BJ (cell line): ENCODE results near the gene NFIX. TPM values are rescaled to one million over a fixed set of nuclear protein-coding genes. Genes with fewer than 3 reads are reported as not detected.

Experiments
- CTCF ChIA-PET: fragments of 350-600 bp; formaldehyde crosslinking; extraction: SDS; loops from one replicate; lab custom pipeline; 2021; ENCODE audit warnings: antibody characterized with exemption, inconsistent platforms; lab: Yijun Ruan, JAX
- POLR2A ChIA-PET: fragments of 300-600 bp; sonication (Branson Sonifier 250); formaldehyde crosslinking; extraction: SDS; loops from one replicate; lab custom pipeline; 2021; ENCODE audit warnings: antibody characterized with exemption; lab: Charles Lee
- DNase-seq: peaks from one replicate; pipeline ENCODE4 v3.0.0-alpha.2; 2011; ENCODE audit warnings: low read depth
- H3K27me3 ChIP-seq: 2 replicates; pipeline ENCODE4 v1.6.0; 2011; ENCODE audit warnings: low read length; ENCODE audit not compliant: control insufficient read depth, insufficient read depth
- H3K36me3 ChIP-seq: 2 replicates; pipeline ENCODE4 v1.5.1; 2011; ENCODE audit warnings: low read length; ENCODE audit not compliant: control insufficient read depth, insufficient read depth
- H3K4me3 ChIP-seq: 2 replicates; pipeline ENCODE4 v1.5.1; 2011; ENCODE audit warnings: low read depth, mild to moderate bottlenecking, control low read depth, low read length
- polyA plus RNA-seq: library from polyadenylated mRNA; depleted of rRNA; stranded (reverse); fragments of >200 nt; gene quantifications from 2 replicates; pipeline ENCODE4 v1.2.3, GENCODE V29; 2011
- TF ChIP-seq, protein P1 (sequence below): IDR thresholded peaks from 2 replicates; pipeline ENCODE4 v1.5.1; 2011; ENCODE audit warnings: low read depth, mild to moderate bottlenecking, control low read depth, inconsistent platforms, low read length, moderate library complexity; ENCODE audit not compliant: insufficient read depth

Gene NFIX
- polyA plus RNA-seq, 1 experiment: 29.4 TPM

DNA sequence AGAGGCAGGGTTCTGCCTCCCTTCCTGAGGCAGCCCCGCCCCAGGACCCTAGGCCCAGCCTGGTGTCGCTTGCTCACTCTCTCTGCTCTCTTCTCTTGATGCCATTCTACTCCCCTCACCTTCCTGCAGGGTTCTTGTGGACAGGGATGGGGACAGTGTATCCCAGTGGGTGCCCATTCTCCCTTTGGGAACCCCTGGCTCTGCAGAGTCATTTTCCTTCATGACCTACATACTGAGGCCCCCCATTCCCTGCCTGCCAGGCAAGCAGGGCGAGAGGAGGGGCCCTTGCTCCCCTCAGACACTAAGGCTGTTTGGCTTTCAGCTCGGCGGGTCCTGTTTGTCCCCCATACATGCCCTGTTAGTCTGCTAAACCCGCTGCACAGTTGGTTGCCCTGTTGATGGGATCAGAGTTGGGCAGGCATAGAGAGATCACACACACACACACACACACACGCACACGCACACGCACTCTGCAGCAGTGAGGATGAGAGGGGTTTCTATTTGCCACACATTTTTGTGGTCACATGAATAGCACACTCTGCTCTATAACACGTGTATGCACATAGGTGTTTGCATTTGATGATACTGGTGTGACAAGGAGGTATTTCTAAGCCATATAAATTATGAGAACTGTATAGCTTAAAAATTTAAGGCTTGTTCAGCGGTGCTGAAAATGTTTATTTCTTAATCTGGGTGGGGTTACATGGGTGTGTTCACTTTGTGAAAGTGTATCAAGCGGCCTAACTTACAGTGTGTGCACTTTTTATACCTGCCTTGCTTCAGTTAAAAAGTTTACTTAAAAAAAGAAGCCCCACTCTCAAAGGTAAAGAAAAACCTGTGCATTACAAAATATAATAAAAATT is 20.3 kb downstream of the NFIX start:
- TF ChIP-seq, protein P1, sequence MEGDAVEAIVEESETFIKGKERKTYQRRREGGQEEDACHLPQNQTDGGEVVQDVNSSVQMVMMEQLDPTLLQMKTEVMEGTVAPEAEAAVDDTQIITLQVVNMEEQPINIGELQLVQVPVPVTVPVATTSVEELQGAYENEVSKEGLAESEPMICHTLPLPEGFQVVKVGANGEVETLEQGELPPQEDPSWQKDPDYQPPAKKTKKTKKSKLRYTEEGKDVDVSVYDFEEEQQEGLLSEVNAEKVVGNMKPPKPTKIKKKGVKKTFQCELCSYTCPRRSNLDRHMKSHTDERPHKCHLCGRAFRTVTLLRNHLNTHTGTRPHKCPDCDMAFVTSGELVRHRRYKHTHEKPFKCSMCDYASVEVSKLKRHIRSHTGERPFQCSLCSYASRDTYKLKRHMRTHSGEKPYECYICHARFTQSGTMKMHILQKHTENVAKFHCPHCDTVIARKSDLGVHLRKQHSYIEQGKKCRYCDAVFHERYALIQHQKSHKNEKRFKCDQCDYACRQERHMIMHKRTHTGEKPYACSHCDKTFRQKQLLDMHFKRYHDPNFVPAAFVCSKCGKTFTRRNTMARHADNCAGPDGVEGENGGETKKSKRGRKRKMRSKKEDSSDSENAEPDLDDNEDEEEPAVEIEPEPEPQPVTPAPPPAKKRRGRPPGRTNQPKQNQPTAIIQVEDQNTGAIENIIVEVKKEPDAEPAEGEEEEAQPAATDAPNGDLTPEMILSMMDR: no peak
- H3K27me3 ChIP-seq: no peaks in the 10 kb centered on the region
- H3K36me3 ChIP-seq: peaks cover under 1% of the 10 kb centered on the region
- CTCF ChIA-PET: interaction anchor here (1.0 to 1.7 kb wide), 4 partner anchors 18 to 51 kb away, joined by 3 to 5 read pairs (median 4); no protein-coding TSS in a partner anchor
- no peak for DNase-seq
- POLR2A ChIA-PET: no interaction called here
- H3K4me3 ChIP-seq: no peak overlapping the region

DNA sequence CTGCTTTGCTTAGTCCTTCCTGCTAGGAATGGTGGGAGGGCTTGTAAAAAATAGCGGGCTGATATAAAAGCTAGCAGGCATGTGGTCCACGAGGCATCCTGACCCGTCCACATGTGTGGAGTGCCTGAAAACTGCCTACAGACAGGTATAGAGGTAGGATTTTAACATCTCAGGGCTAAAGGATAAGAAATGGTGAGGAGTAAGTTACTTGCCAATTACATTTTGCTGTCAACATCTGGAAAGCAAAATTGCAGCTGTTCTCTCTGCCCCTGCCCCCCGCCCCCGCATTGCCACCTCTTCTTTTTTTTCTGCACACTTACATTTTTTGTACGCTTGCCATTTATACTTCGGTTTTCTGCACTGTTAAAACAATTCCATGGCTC is 21.0 kb downstream of the NFIX start:
- no peak for DNase-seq
- no peaks in the 10 kb centered on the region for H3K36me3 ChIP-seq
- no peaks in the 10 kb centered on the region for H3K27me3 ChIP-seq
- CTCF ChIA-PET: interaction anchor here (0.6 to 1.3 kb wide), 4 partner anchors 18 to 127 kb away, joined by 3 read pairs; no protein-coding TSS in a partner anchor
- TF ChIP-seq, protein P1: no peak
- POLR2A ChIA-PET: no interaction called here
- no peak overlapping the region for H3K4me3 ChIP-seq

DNA sequence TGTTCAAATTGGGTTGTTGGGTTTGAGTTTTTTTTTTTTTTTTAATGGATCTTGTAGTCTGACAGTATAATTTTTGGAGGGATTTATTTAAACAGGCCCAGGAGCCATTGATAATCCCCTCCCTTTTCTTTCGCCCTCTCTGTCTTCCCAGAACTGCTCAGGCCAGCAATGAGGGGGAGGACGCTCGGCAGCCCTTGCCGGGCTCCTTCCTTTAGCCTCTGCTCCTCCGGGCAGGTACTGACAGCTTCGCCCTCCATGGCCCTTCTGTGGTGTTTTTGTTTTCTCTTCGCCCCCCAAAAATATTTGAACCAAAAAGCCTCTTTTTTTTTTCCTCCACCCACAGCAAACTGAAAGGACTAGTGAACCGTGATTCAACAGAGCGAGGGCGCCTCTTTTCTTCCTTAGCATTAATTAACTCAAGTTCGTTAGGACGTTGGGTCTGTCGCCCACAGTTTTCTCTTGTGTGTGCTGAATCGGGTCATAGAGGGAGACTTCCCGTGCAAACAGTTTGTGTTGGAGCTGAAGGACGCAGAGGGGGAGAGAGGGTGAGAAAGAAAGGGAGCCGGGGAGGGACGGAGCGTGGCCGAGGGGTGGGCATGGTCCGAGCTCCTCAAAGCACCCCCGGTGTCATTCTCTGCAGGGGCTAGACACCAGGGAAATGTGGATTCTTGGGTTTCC is 21.5 kb downstream of the NFIX start:
- no peaks in the 10 kb centered on the region for H3K36me3 ChIP-seq
- CTCF ChIA-PET: interaction anchor here (0.6 to 2.2 kb wide), 5 partner anchors 12 to 127 kb away, joined by 3 to 6 read pairs (median 3); no protein-coding TSS in a partner anchor
- POLR2A ChIA-PET: no interaction called here
- H3K4me3 ChIP-seq: no peak overlapping the region
- DNase-seq: no peak
- TF ChIP-seq, protein P1: no peak
- H3K27me3 ChIP-seq: no peaks in the 10 kb centered on the region

DNA sequence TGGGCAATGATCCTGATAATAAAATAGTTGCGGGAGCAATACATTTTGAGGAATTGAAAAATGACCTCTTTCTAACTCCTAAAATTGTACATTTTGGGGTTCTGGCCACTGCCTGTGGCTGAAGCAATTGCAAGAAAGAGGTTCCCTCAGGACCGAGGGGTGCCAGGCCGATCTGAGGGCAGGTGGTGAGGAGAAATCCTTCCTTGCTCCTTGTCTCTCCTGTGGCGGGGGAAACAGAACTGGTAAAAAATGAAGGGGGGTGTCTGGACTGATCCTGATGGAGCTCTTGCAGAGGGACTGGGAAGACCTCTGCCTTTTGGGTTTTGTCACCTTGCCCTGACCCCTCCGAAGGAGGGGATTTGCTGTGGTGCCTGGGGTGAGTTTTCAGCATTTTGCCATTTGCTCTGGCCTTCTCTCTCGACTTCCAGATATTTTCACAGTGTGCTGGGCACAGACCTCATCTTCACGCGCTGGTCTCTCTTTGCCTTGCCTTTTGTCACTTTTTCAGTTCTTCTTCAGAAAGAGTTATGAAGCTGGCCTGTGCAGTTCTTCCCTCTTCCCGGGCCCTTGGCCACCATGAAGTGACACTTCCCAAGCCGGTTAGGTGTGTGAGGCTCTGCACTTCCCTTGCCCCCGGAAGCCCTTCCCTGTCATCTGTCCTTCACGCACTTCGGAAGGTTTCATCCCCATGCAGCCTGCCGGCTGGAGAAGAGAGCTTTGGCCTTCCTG is 22.2 kb downstream of the NFIX start:
- Histone ChIP-seq H3K4me3 (no peak overlapping the region), H3K36me3 (no peaks in the 10 kb centered on the region), H3K27me3 (no peaks in the 10 kb centered on the region)
- ChIA-PET POLR2A (no interaction called here), CTCF (interaction anchor here (0.8 to 2.3 kb wide), 11 partner anchors 10 to 76 kb away, joined by 3 to 14 read pairs (median 3); no protein-coding TSS in a partner anchor)
- no peak for DNase-seq
- TF ChIP-seq, protein P1: no peak
